Kidney (tissue), 14 donors: ENCODE results near the gene RDH14. TPM values are rescaled to one million over a fixed set of nuclear protein-coding genes. Genes with fewer than 3 reads are reported as not detected.

Experiments
- DNase-seq, 5 donors: peaks; one replicate each; pipeline ENCODE4 v3.0.0-alpha.2; 2013 to 2020
- FAIRE-seq: peaks from 2 replicates; lab custom pipeline; 2012; peaks lifted over from hg19 to GRCh38; lab: Jason Lieb, UNC
- H3K27ac ChIP-seq, 2 donors: one replicate each; pipeline ENCODE4 v1.7.0; 2013; ENCODE audit warnings: low read depth in 2 of 2, low read length in 2 of 2, inconsistent platforms in 1 of 2
- H3K27me3 ChIP-seq: one replicate; pipeline ENCODE4 v1.7.1; 2013; ENCODE audit warnings: low read length, inconsistent platforms; ENCODE audit not compliant: control insufficient read depth, insufficient read depth
- H3K36me3 ChIP-seq, 3 donors: one replicate each; pipeline versions ENCODE4 v1.7.0 to v1.7.1; 2013; ENCODE audit warnings: low read length in 3 of 3, control low read depth in 1 of 3, inconsistent platforms in 1 of 3; ENCODE audit not compliant: insufficient read depth in 3 of 3, control insufficient read depth in 2 of 3
- H3K4me1 ChIP-seq, 3 donors: one replicate each; pipeline versions ENCODE4 v1.7.0 to v1.7.1; 2013; ENCODE audit warnings: low read length in 3 of 3, inconsistent platforms in 1 of 3, low read depth in 1 of 3; ENCODE audit not compliant: control insufficient read depth in 2 of 3, insufficient read depth in 2 of 3
- H3K4me3 ChIP-seq, 3 donors: one replicate each; pipeline versions ENCODE4 v1.7.0 to v1.8.1; 2013; ENCODE audit warnings: low read length in 3 of 3, control low read depth in 1 of 3, inconsistent platforms in 1 of 3
- H3K9ac ChIP-seq, 3 donors: one replicate each; pipeline versions ENCODE4 v1.7.0 to v1.7.1; 2013; ENCODE audit warnings: low read length in 3 of 3, control low read depth in 1 of 3, inconsistent platforms in 1 of 3
- H3K9me3 ChIP-seq, 3 donors: one replicate each; pipeline versions ENCODE4 v1.7.0 to v1.7.1; 2013; ENCODE audit warnings: low read length in 3 of 3, control low read depth in 1 of 3, inconsistent platforms in 1 of 3; ENCODE audit not compliant: control insufficient read depth in 2 of 3, insufficient read depth in 1 of 3
- CTCF ChIP-seq: IDR thresholded peaks from 3 replicates; pipeline ENCODE4 v1.5.1; 2012; ENCODE audit warnings: mild to moderate bottlenecking, moderate library complexity, borderline replicate concordance; ENCODE audit not compliant: insufficient read depth; ENCODE audit errors: extremely low read depth
- intact Hi-C: fragments of 100-400 bp; cut with DNase I; formaldehyde crosslinking; loops from one replicate; pipeline ENCODE4 v1.11.1; 2022
- polyA plus RNA-seq: library from polyadenylated mRNA; stranded (reverse); fragments of 350-450 nt; fragmentation: Illumina TruSeq; extraction: RNeasy Lipid Tissue Mini Kit (QIAGEN cat#74804); gene quantifications from one replicate; pipeline ENCODE4 v1.2.3, GENCODE V29; 2014; ENCODE audit warnings: low read depth, low replicate concordance; ENCODE audit not compliant: insufficient read depth
- total RNA-seq: library from RNA; stranded (reverse); fragmentation: NEBNext Ultra II Directional; extraction: Animal tissue kit (Norgen Biotek cat#: 25700); gene quantifications from one replicate; pipeline ENCODE4 v1.2.1, GENCODE V29; 2021
- donor health status: control.
- donor health status: control.
- donor health status: control.
- donor health status: control.
- donor health status: control.
- donor health status: DM: yes; HTN: yes; CAD: no.
- donor health status: Normal renal cell carcinoma (clear cell type).

RDH14 gene
- total and polyA plus RNA-seq, 2 donors from 2014 or later = 22.1 to 31.6 TPM

- FAIRE-seq (no peak), DNase-seq (no peak)
- TF ChIP-seq CTCF = no peak
- H3K9ac ChIP-seq = no peak overlapping the region
- intact Hi-C loops = no loop called here
- peaks cover 0 to 10% (median 6%) of the 10 kb centered on the region in 3 donors for H3K4me1 ChIP-seq
- no peaks in the 10 kb centered on the region for H3K27me3 ChIP-seq
- no peak overlapping the region for H3K27ac ChIP-seq
- peaks cover 0 to 10% (median 0%) of the 10 kb centered on the region in 3 donors for H3K36me3 ChIP-seq
- H3K4me3 ChIP-seq = no peak overlapping the region
- no peaks in the 10 kb centered on the region for H3K9me3 ChIP-seq
Measured at GRCh38 chr2:18558458-18558857, 2.0 kb downstream of the RDH14 start.

GRCh38 chr2:18557121-18557520 is 3.3 kb downstream of the RDH14 start:
- H3K27me3 ChIP-seq = no peaks in the 10 kb centered on the region
- TF ChIP-seq CTCF = no peak
- no peak for DNase-seq
- intact Hi-C loops = no loop called here
- no peak for FAIRE-seq
- no peaks in the 10 kb centered on the region for H3K9me3 ChIP-seq
- no peak overlapping the region for H3K4me3 ChIP-seq
- peaks cover 0 to 10% (median 0%) of the 10 kb centered on the region in 3 donors for H3K36me3 ChIP-seq
- H3K9ac ChIP-seq = no peak overlapping the region
- peaks cover 0 to 10% (median 6%) of the 10 kb centered on the region in 3 donors for H3K4me1 ChIP-seq
- no peak overlapping the region for H3K27ac ChIP-seq

- TF ChIP-seq CTCF = no peak
- H3K4me1 ChIP-seq = no peaks in the 10 kb centered on the region
- no peaks in the 10 kb centered on the region for H3K9me3 ChIP-seq
- no peak overlapping the region for H3K27ac ChIP-seq
- FAIRE-seq (no peak), DNase-seq (no peak)
- peaks cover 0 to 10% (median 0%) of the 10 kb centered on the region in 3 donors for H3K36me3 ChIP-seq
- no peaks in the 10 kb centered on the region for H3K27me3 ChIP-seq
- no peak overlapping the region for H3K9ac ChIP-seq
- H3K4me3 ChIP-seq = no peak overlapping the region
- intact Hi-C loops = no loop called here
Measured at GRCh38 chr2:18552351-18553077, 7.9 kb downstream of the RDH14 start.
